IPS-20b (cell line): ENCODE measurements around the gene TSPOAP1.

Source experiments
- H3K27ac ChIP-seq: one replicate; pipeline ENCODE4 v1.5.1; 2013; ENCODE audit warnings: low read length
- H3K27me3 ChIP-seq: 2 replicates; pipeline ENCODE4 v1.6.1; 2013; ENCODE audit warnings: mild to moderate bottlenecking, low read length, inconsistent platforms; ENCODE audit not compliant: insufficient read depth
- H3K36me3 ChIP-seq: 2 replicates; pipeline ENCODE4 v1.6.1; 2013; ENCODE audit warnings: low read depth, mild to moderate bottlenecking, inconsistent platforms, low read length, moderate library complexity; ENCODE audit not compliant: insufficient read depth
- H3K4me1 ChIP-seq: 2 replicates; pipeline ENCODE4 v1.6.1; 2013; ENCODE audit warnings: mild to moderate bottlenecking, control low read depth, inconsistent platforms, low read length, moderate library complexity; ENCODE audit not compliant: insufficient read depth
- H3K4me3 ChIP-seq: 2 replicates; pipeline ENCODE4 v1.5.1; 2013; ENCODE audit warnings: mild to moderate bottlenecking, low read length, inconsistent platforms
- H3K9ac ChIP-seq: 2 replicates; pipeline ENCODE4 v1.6.1; 2013; ENCODE audit warnings: low read depth, mild to moderate bottlenecking, inconsistent platforms, low read length, moderate library complexity
- H3K9me3 ChIP-seq: 2 replicates; pipeline ENCODE4 v1.6.1; 2013; ENCODE audit warnings: mild to moderate bottlenecking, low read depth, low read length, inconsistent platforms; ENCODE audit not compliant: insufficient read depth

The TSPOAP1 gene

DNA sequence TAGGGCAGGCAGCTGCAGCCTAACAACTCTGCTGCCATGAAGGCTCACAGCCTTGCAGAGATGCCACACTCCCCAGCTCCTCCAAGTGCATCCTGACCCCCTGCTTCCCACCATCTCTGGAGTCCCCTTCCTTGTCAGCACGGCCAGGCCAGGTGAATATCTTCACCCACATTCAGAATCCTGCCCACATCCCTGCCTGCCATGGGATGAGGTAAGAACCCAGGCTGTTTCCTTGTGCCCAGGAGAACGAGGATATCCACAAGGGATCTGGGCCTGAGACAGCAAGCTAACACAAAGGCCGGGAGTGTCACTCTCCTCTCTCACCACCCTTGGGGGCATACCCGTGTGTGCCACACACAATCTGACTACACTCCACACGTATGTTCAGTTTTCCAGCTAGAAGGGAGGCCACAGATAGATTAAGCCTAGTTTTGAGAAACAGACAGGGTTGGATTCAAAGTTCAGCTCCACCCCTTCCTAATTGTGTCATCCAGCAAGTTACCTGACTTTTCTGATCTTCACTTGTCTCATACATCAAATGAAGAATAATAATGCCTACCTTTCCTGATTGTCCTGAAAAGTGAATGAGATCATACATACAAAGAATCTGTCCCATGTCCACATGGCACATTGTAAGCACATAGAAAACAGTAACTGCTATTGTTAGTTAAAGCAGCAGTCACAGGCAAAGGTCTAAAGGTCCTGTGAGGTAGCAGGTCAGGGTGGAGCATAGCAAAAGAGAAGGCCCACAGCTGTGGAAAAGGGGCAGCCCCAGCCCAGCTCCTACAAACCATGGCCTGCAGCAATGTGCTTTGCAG is 40.8 kb upstream of the TSPOAP1 start:
- H3K27me3 ChIP-seq = no peaks in the 10 kb centered on the region
- no peak overlapping the region for H3K27ac ChIP-seq
- 0 out of 2 replicates have a peak, but pooled peaks cover 2% of the 10 kb centered on the region for H3K4me1 ChIP-seq
- no peak overlapping the region for H3K9ac ChIP-seq
- H3K4me3 ChIP-seq = no peak overlapping the region
- H3K9me3 ChIP-seq = no peaks in the 10 kb centered on the region
- no peaks in the 10 kb centered on the region for H3K36me3 ChIP-seq

GRCh38 chr17:58368860-58369213 is 40.2 kb upstream of the TSPOAP1 start:
- Histone ChIP-seq H3K36me3 (no peaks in the 10 kb centered on the region), H3K27ac (no peak overlapping the region), H3K27me3 (no peaks in the 10 kb centered on the region), H3K9ac (no peak overlapping the region), H3K4me1 (0 out of 2 replicates have a peak, but pooled peaks cover 2% of the 10 kb centered on the region), H3K9me3 (no peaks in the 10 kb centered on the region), H3K4me3 (no peak overlapping the region)

GRCh38 chr17:58367461-58367860 is 38.9 kb upstream of the TSPOAP1 start:
- H3K9me3 ChIP-seq = no peaks in the 10 kb centered on the region
- no peak overlapping the region for H3K27ac ChIP-seq
- no peak overlapping the region for H3K4me3 ChIP-seq
- 0 out of 2 replicates have a peak, but pooled peaks cover 2% of the 10 kb centered on the region for H3K4me1 ChIP-seq
- H3K36me3 ChIP-seq = no peaks in the 10 kb centered on the region
- no peak overlapping the region for H3K9ac ChIP-seq
- no peaks in the 10 kb centered on the region for H3K27me3 ChIP-seq

GRCh38 chr17:58365980-58366595 is 37.5 kb upstream of the TSPOAP1 start:
- no peak overlapping the region for H3K9ac ChIP-seq
- H3K4me3 ChIP-seq = no peak overlapping the region
- H3K9me3 ChIP-seq = no peaks in the 10 kb centered on the region
- H3K27me3 ChIP-seq = no peaks in the 10 kb centered on the region
- H3K27ac ChIP-seq = no peak overlapping the region
- H3K36me3 ChIP-seq = no peaks in the 10 kb centered on the region
- 0 out of 2 replicates have a peak, but pooled peaks cover 2% of the 10 kb centered on the region for H3K4me1 ChIP-seq

DNA sequence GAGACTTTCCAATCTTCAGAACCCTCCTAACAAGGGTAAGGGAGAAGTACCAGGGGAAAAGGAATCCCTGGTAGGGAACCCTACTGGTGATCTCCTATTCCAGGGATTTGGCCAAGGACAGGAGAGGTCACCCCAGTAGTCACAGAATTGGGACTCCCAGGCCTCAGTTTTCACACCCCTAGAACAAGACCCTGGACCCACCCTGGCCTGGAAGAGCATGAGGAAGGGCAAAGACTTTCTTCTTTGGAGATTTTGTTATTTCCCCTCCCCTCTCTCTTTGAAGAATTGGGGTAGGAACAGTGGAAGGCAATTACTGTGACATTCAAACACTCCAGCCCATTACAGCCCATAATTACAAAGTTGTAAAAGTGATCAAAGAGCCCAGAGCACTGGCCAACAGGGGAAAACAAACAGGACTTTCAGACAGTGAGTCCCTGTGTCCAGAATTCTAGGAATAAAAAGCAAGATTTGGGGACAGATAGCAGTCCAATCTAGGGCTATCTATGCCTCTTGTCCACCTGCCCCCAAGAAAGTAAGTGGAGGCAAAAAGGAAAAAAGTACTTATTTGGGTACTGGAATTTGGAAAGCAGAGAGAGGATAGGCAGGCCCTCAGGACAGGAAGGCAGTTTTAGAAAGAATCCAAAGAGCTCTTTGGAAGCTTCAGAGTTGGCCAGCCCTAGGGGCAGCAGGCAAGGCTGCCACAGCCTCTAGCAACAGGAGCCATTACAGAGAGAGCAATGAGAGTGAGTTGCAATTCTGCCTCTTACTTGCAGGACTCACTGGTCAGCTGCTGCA is 36.8 kb upstream of the TSPOAP1 start:
- Histone ChIP-seq H3K27me3 (no peaks in the 10 kb centered on the region), H3K27ac (no peak overlapping the region), H3K4me1 (0 out of 2 replicates have a peak, but pooled peaks cover 2% of the 10 kb centered on the region), H3K9me3 (no peaks in the 10 kb centered on the region), H3K36me3 (no peaks in the 10 kb centered on the region), H3K4me3 (no peak overlapping the region), H3K9ac (no peak overlapping the region)

DNA sequence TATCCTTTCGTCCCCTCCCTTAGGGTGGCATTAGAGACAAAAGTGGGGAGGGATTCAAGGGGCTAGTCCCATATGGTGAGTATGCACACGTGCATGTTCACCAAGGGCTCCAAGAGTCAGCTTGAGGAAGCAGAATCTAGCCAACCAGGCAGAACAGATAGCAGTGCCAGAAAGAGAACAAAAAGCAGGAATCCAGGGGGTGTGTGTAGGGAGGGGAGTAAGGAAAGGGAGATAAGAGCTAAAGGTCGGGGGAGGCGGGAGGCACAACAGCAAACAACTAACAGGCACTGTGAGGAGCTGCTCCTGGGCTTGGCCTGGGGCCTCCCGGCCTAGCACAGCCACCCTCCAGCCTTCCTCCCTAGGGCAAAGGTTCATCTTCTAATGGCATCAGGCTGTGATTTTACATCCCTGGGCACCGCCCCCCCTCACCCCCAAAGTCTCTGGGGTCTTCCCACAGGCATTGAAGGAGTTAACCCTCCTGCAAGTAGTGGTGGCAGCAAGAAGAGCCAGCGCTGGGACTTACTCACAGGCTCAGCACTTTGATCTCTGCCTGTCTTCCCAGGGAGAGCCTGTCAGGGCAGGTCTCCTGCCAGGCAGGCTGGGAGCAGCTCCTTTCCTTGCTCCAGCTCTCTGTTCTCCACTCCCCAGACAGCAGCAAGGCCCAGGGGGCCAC is 35.8 kb upstream of the TSPOAP1 start:
- no peaks in the 10 kb centered on the region for H3K9me3 ChIP-seq
- H3K4me3 ChIP-seq = no peak overlapping the region
- 0 out of 2 replicates have a peak, but pooled peaks cover 2% of the 10 kb centered on the region for H3K4me1 ChIP-seq
- H3K27ac ChIP-seq = no peak overlapping the region
- no peak overlapping the region for H3K9ac ChIP-seq
- H3K27me3 ChIP-seq = no peaks in the 10 kb centered on the region
- H3K36me3 ChIP-seq = no peaks in the 10 kb centered on the region

- 0 out of 2 replicates have a peak, but pooled peaks cover 2% of the 10 kb centered on the region for H3K4me1 ChIP-seq
These were observed 35.0 kb upstream of the TSPOAP1 start for GRCh38 chr17:58363457-58364185.

GRCh38 chr17:58362368-58363014 is 33.9 kb upstream of the TSPOAP1 start:
- Histone ChIP-seq H3K4me3 (no peak overlapping the region), H3K4me1 (0 out of 2 replicates have a peak, but pooled peaks cover 2% of the 10 kb centered on the region), H3K9me3 (no peaks in the 10 kb centered on the region), H3K27me3 (no peaks in the 10 kb centered on the region), H3K27ac (no peak overlapping the region), H3K36me3 (no peaks in the 10 kb centered on the region), H3K9ac (no peak overlapping the region)

More at GRCh38 chr17:58363457-58364185, 35.0 kb upstream of the TSPOAP1 start:
- Histone ChIP-seq H3K9me3 (no peaks in the 10 kb centered on the region), H3K9ac (no peak overlapping the region), H3K27me3 (no peaks in the 10 kb centered on the region), H3K4me3 (no peak overlapping the region), H3K27ac (no peak overlapping the region), H3K36me3 (no peaks in the 10 kb centered on the region)

DNA sequence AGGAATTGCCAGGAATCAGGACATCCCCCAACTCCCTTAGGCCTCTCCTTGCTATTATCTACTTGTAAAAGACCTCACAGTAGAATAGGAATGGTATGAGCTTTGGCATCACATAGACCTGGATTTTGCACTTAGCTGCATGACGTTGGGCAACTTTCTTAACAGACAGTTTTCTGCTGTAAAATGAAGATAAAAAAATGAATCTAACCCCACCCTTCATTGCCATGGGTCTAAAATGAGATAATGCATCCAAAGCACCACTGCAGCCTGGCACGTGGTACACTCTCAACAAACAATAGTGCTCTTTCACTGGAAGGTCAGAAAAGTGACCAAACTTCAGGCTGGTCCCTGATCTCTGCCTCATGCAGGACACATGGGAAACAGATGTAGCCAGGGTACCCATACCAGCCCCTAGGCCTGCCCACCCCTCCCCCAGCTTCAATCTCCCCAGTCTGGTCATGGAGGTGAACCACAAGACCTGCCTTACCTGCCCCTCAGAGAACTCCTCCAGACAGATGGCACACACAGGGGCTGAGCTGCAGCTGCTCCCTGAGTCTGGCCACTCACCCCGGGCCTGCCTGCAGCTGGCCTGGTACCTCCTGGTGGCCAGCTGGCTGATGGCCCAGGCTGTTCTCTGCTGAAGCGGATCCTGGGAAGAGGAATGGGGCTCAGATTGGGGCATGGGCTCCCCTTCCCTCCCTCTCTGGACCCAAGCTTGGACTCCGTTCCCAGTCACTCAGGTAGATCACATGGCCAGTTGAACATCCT is 31.9 kb upstream of the TSPOAP1 start:
- Histone ChIP-seq H3K27ac (no peak overlapping the region), H3K4me3 (no peak overlapping the region), H3K36me3 (no peaks in the 10 kb centered on the region), H3K9ac (no peak overlapping the region), H3K27me3 (no peaks in the 10 kb centered on the region), H3K9me3 (no peaks in the 10 kb centered on the region), H3K4me1 (0 out of 2 replicates have a peak, but pooled peaks cover 2% of the 10 kb centered on the region)
